ENCODE measurements around the gene NACC2. TPM values are rescaled to one million over a fixed set of nuclear protein-coding genes. Genes with fewer than 3 reads are reported as not detected.

NACC2 gene
- polyA plus RNA-seq, 1 of the 3 experiments (the other 2 are of a cell fraction), result 22.1 TPM

DNA sequence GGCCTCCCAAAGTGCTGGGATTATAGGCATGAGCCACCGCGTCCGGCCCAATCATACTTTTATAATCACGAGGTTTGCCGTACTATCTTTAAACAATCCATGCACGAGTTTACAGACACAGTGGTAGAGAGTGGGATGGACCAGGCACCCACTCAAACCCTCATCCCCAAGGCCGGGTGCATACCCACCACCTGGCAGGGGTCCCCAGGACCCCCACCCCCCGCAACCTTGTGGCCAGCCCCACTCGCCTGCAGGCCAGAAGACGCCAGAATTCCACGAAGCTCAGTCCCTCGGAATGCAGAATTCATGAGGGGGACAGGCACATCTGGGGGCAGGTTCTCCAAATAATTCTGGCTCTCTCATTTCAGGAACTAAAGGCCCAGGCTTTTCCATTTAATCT is 17.1 kb downstream of the NACC2 start:
- 96% methylated on average over 7 of the region's 12 CpGs for WGBS (ENCODE audit: low lambda C conversion rate)
- Histone ChIP-seq H3K4me2 (no peak overlapping the region), H3K4me3 (ENCODE audit: low read depth in 2 of 2, low read length in 1 of 2) (no peak overlapping the region)

GRCh38 chr9:136077491-136077890 is 17.6 kb downstream of the NACC2 start:
- no peak overlapping the region for H3K4me2 ChIP-seq

More for the DNA sequence above, 17.1 kb downstream of the NACC2 start:
- no peaks in the 10 kb centered on the region for H3K9me2 ChIP-seq
- H2AFZ ChIP-seq (ENCODE audit: low read depth), result no peak overlapping the region
- peaks cover 63% of the 10 kb centered on the region for H4K20me1 ChIP-seq (ENCODE audit: insufficient read depth)
- H3K79me2 ChIP-seq (ENCODE audit: insufficient read depth), result peaks cover 73% of the 10 kb centered on the region
- H3K4me1 ChIP-seq (ENCODE audit: control insufficient read depth in 1 of 2, insufficient read depth in 2 of 2, low read depth in 1 of 2, low read length in 1 of 2), result peaks cover 0 to 12% of the 10 kb centered on the region in 2 experiments; a peak in 1 of 4 replicates
- POLR2A ChIA-PET, result no interaction called here
- no peaks in the 10 kb centered on the region for H3K27me3 ChIP-seq (ENCODE audit: insufficient read depth)
- TF ChIP-seq SIN3A (IDR thresholded peaks at IDR 0.05; ENCODE audit: borderline replicate concordance, low read depth, low read length) (no peak), PBX3 (IDR thresholded peaks at IDR 0.05) (no peak), TEAD4 (IDR thresholded peaks at IDR 0.05; ENCODE audit: borderline replicate concordance, insufficient read depth) (no peak), JUND (IDR thresholded peaks at IDR 0.05) (no peak), POLR2AphosphoS5 (IDR thresholded peaks at IDR 0.05; ENCODE audit: low read depth, low read length) (no peak), RCOR1 (IDR thresholded peaks at IDR 0.05; ENCODE audit: low read length) (no peak), RFX5 (IDR thresholded peaks at IDR 0.05; ENCODE audit: low read length) (no peak), EZH2phosphoT487 (IDR thresholded peaks at IDR 0.05; ENCODE audit: borderline replicate concordance, low read depth) (no peak), NFIC (IDR thresholded peaks at IDR 0.05; ENCODE audit: borderline replicate concordance) (no peak), TAF1 (IDR thresholded peaks at IDR 0.05; ENCODE audit: borderline replicate concordance, low read depth, low read length) (no peak), FOSL2 (IDR thresholded peaks at IDR 0.05; ENCODE audit: borderline replicate concordance, low read depth) (no peak), RAD21 (IDR thresholded peaks at IDR 0.05; ENCODE audit: low read length) (no peak)
- H3K27ac ChIP-seq (ENCODE audit: low read depth in 2 of 2, low read length in 1 of 2), result no peak overlapping the region
- peaks cover 0 to 2% of the 10 kb centered on the region in 2 experiments for H3K36me3 ChIP-seq (replicated peaks in 1 of 2; ENCODE audit: control insufficient read depth in 1 of 2, insufficient read depth in 2 of 2, low read length in 1 of 2)
- H3F3A ChIP-seq (replicated peaks; ENCODE audit: insufficient read depth), result no peaks in the 10 kb centered on the region
- CTCF ChIA-PET, result no interaction called here
- DNase-seq, result peak; percentile 10
- no peaks in the 10 kb centered on the region for H3K9me3 ChIP-seq
- H3K9ac ChIP-seq, result no peak overlapping the region

More at GRCh38 chr9:136077491-136077890, 17.6 kb downstream of the NACC2 start:
- Histone ChIP-seq H3K9ac (no peak overlapping the region), H3K36me3 (replicated peaks in 1 of 2; ENCODE audit: control insufficient read depth in 1 of 2, insufficient read depth in 2 of 2, low read length in 1 of 2) (no peaks in the 10 kb centered on the region), H3K4me3 (ENCODE audit: low read depth in 2 of 2, low read length in 1 of 2) (no peak overlapping the region), H3K79me2 (ENCODE audit: insufficient read depth) (peaks cover 69% of the 10 kb centered on the region), H3K4me1 (ENCODE audit: control insufficient read depth in 1 of 2, insufficient read depth in 2 of 2, low read depth in 1 of 2, low read length in 1 of 2) (peaks cover 0 to 12% of the 10 kb centered on the region in 2 experiments; a peak in 1 of 4 replicates), H3K9me3 (no peaks in the 10 kb centered on the region), H2AFZ (ENCODE audit: low read depth) (no peak overlapping the region), H4K20me1 (ENCODE audit: insufficient read depth) (peaks cover 58% of the 10 kb centered on the region), H3K27ac (ENCODE audit: low read depth in 2 of 2, low read length in 1 of 2) (no peak overlapping the region), H3K27me3 (ENCODE audit: insufficient read depth) (no peaks in the 10 kb centered on the region), H3K9me2 (no peaks in the 10 kb centered on the region), H3F3A (replicated peaks; ENCODE audit: insufficient read depth) (no peaks in the 10 kb centered on the region)
- WGBS (ENCODE audit: low lambda C conversion rate), result 89% methylated on average over 8 of the region's 8 CpGs
- TF ChIP-seq TCF12 (IDR thresholded peaks at IDR 0.05) (no peak), PBX3 (IDR thresholded peaks at IDR 0.05) (no peak), ZBTB33 (IDR thresholded peaks at IDR 0.05; ENCODE audit: borderline replicate concordance, low read depth) (no peak), EZH2phosphoT487 (IDR thresholded peaks at IDR 0.05; ENCODE audit: borderline replicate concordance, low read depth) (no peak), FOSL2 (IDR thresholded peaks at IDR 0.05; ENCODE audit: borderline replicate concordance, low read depth) (no peak), TEAD4 (IDR thresholded peaks at IDR 0.05; ENCODE audit: borderline replicate concordance, insufficient read depth) (no peak), JUND (IDR thresholded peaks at IDR 0.05) (no peak), EP300 (IDR thresholded peaks at IDR 0.05; ENCODE audit: borderline replicate concordance in 1 of 2, low read depth in 1 of 2, low read length in 1 of 2) (no peak), USF1 (IDR thresholded peaks at IDR 0.05; ENCODE audit: borderline replicate concordance, low read depth) (no peak)
- TF ChIP-seq, protein P1, sequence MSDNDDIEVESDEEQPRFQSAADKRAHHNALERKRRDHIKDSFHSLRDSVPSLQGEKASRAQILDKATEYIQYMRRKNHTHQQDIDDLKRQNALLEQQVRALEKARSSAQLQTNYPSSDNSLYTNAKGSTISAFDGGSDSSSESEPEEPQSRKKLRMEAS (IDR thresholded peaks at IDR 0.05; ENCODE audit: low read depth), result no peak
- CTCF ChIA-PET, result no interaction called here
- POLR2A ChIA-PET, result no interaction called here
- DNase-seq, result peak; percentile 11
